Keratinocyte (primary cell): ENCODE results near the gene GPR180.

Source experiments
- EZH2 ChIP-seq: IDR thresholded peaks from one replicate; pipeline ENCODE4 v1.6.1; 2012; ENCODE audit warnings: inconsistent platforms, mild to moderate bottlenecking, low read length, moderate library complexity
- TF ChIP-seq, protein P1 (sequence below), 3 experiments: IDR thresholded peaks in 1 of 3; conservative IDR thresholded peaks in 1 of 3; optimal IDR thresholded peaks in 1 of 3; 2 replicates in 2 of 3; 3 replicates in 1 of 3; pipeline versions ENCODE3 to v1.5.1; 2011; ENCODE audit warnings: low read length in 3 of 3, mild to moderate bottlenecking in 3 of 3, moderate library complexity in 2 of 3, control low read depth in 1 of 3, inconsistent platforms in 1 of 3; ENCODE audit not compliant: insufficient read depth in 2 of 3; ENCODE audit errors: extremely low read depth in 1 of 3

DNA sequence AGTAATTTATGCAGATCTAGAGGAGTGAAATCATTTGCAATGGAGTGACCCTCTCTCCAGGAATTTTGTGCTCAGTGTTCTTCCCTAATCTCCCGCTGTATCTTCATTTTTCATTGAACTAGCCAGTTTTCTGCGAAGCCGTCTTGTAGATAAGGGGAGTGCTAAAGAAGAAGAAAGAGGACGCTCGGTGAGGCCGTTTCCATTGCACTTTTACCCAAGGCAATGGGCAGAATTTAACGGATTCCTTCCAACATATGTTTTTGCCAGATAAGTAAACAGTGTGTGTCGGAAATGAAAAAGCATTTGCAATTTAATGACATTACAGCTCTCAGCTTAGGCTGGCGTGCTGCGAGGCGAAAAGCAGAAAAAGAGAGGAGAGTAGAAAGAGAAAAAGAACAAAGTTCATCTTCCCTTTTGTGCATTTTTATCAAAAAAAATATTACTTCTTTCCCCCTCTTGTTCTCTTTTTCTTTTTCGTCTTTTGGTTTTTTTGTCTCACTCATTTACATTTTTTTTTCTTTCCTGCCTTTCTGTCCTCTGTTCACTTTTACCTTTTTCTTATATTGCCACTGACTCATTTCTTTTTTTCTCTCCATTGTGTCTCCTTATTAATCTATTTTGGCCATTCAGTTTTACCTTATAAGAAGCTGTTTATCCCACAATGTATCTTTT lies 60.8 kb downstream of the GPR180 start:
- TF ChIP-seq, protein P1, sequence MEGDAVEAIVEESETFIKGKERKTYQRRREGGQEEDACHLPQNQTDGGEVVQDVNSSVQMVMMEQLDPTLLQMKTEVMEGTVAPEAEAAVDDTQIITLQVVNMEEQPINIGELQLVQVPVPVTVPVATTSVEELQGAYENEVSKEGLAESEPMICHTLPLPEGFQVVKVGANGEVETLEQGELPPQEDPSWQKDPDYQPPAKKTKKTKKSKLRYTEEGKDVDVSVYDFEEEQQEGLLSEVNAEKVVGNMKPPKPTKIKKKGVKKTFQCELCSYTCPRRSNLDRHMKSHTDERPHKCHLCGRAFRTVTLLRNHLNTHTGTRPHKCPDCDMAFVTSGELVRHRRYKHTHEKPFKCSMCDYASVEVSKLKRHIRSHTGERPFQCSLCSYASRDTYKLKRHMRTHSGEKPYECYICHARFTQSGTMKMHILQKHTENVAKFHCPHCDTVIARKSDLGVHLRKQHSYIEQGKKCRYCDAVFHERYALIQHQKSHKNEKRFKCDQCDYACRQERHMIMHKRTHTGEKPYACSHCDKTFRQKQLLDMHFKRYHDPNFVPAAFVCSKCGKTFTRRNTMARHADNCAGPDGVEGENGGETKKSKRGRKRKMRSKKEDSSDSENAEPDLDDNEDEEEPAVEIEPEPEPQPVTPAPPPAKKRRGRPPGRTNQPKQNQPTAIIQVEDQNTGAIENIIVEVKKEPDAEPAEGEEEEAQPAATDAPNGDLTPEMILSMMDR (optimal IDR thresholded peaks at IDR 0.05 in 1 of 3, IDR thresholded peaks at IDR 0.05 in 1 of 3, conservative IDR thresholded peaks at IDR 0.05 in 1 of 3; ENCODE audit: extremely low read depth in 1 of 3, insufficient read depth in 2 of 3, low read length in 3 of 3) = no peak
- TF ChIP-seq EZH2 = no peak
